Ovary (tissue), 9 donors: Measurements from ENCODE around the gene ZNF329. TPM values are rescaled to one million over a fixed set of nuclear protein-coding genes. Genes with fewer than 3 reads are reported as not detected.
"Not testable (repeated sequence)": the region's sequence is repeated elsewhere in the genome, so short reads cannot be mapped to it uniquely, and the experiment has no call there.

Source experiments
- DNase-seq, 5 donors: peaks; one replicate each; pipeline ENCODE4 v3.0.0-alpha.2; 2019 to 2020
- H3K27ac ChIP-seq, 2 donors: fragments of 200-600 bp; one replicate each; pipeline versions ENCODE4 v1.5.1 to v1.8.0; 2019 to 2022
- H3K27me3 ChIP-seq: fragments of 200-600 bp; one replicate; pipeline ENCODE4 v1.8.0; 2022
- H3K36me3 ChIP-seq: fragments of 200-600 bp; sonication (generic); one replicate; pipeline ENCODE4 v1.5.1; 2019
- H3K4me1 ChIP-seq: one replicate; pipeline ENCODE4 v1.8.1; 2013; ENCODE audit warnings: mild to moderate bottlenecking, moderate library complexity; ENCODE audit not compliant: insufficient read depth
- H3K4me3 ChIP-seq: fragments of 200-600 bp; sonication (generic); one replicate; pipeline ENCODE4 v1.5.1; 2017
- H3K9me3 ChIP-seq, 2 donors: fragments of 200-600 bp in 1 of 2; sonication (generic) in 1 of 2; one replicate each; pipeline versions ENCODE4 v1.5.1 to v1.8.1; 2013 to 2019; ENCODE audit warnings: mild to moderate bottlenecking in 1 of 2, moderate library complexity in 1 of 2
- CTCF ChIP-seq, 3 donors: fragments of 450-650 bp in 2 of 3; fragments of 200-600 bp in 1 of 3; IDR thresholded peaks; one replicate each; pipeline versions ENCODE4 v1.5.1 to v1.8.0; 2016 to 2022; ENCODE audit warnings: antibody characterized with exemption in 3 of 3, mild to moderate bottlenecking in 1 of 3
- EP300 ChIP-seq: sonication (generic); formaldehyde crosslinking; IDR thresholded peaks from one replicate; pipeline ENCODE4 v1.6.1; 2017; ENCODE audit warnings: antibody characterized with exemption
- POLR2A ChIP-seq: fragments of 450-650 bp; IDR thresholded peaks from one replicate; pipeline ENCODE4 v1.6.1; 2017; ENCODE audit warnings: antibody characterized with exemption, mild to moderate bottlenecking, moderate library complexity
- WGBS, 3 donors: extraction: QIAGEN DNeasy Blood & Tissue Kit in 1 of 3; methylation state at CpG; one replicate each; pipeline versions ENCODE4 v1.1.5 to v1.1.7; 2013 to 2017; 5-methylcytosine and 5-hydroxymethylcytosine counted together
- intact Hi-C, 4 donors: fragments of 100-400 bp; cut with DNase I; formaldehyde crosslinking; loops; one replicate each; pipeline versions ENCODE4 v1.11.0 to v1.15.1; 2022 to 2023
- polyA plus RNA-seq, 2 donors: library from polyadenylated mRNA; stranded (reverse); fragments of 200-250 nt in 1 of 2; fragments of 350-450 nt in 1 of 2; fragmentation: Illumina TruSeq in 1 of 2; extraction: RNeasy Lipid Tissue Mini Kit (QIAGEN cat#74804) in 1 of 2; gene quantifications; one replicate each; pipeline ENCODE4 v1.2.3, GENCODE V29; 2013 to 2014
- total RNA-seq, 7 donors: library from RNA; depleted of rRNA in 2 of 7; stranded (reverse); fragments of >200 nt in 2 of 7; fragmentation: NEBNext Ultra II Directional in 3 of 7; extraction: Animal tissue kit (Norgen Biotek cat#: 25700) in 3 of 7; gene quantifications; one replicate each; pipeline versions ENCODE4 v1.1.0 to v1.2.4, GENCODE V29; 2016 to 2023
- donor health status: DM: no; HTN: no; CAD: no; lungs with moderate emphysema.
- donor health status: DM: no; HTN: no; CAD: no.
- donor health status: Bipolar disorder and iron deficiency.
- donor health status: DM: yes; HTN: yes; CAD: no.
- donor health status: DM: no; HTN: no; CAD: no.
- donor health status: DM: yes; HTN: yes; CAD: no.

Gene ZNF329
- total and polyA plus RNA-seq, 9 donors, result 5.6 to 16.9 (median 13.5) TPM

- 1 to 4% (median 2%) methylated on average over 54 to 85 of the region's 85 CpGs for WGBS, 3 donors
These were observed 4.4 kb upstream of the ZNF329 start for GRCh38 chr19:58154679-58155648.

GRCh38 chr19:58154287-58154678 lies 3.7 kb upstream of the ZNF329 start:
- 1 to 6% (median 5%) methylated on average over 12 of the region's 12 CpGs for WGBS, 3 donors
- no peaks in the 10 kb centered on the region for H3K27me3 ChIP-seq
- H3K4me1 ChIP-seq, result peaks cover 9% of the 10 kb centered on the region
- peak; percentile 53 to 62 (median 58) for DNase-seq
- peak overlapping the region; percentile 51 to 79 for H3K27ac ChIP-seq
- intact Hi-C loops, result loop anchor here (2.0 to 10.0 kb wide), 5 partner anchors 129 to 1049 kb away; partner anchors contain the start of genes ZNF606 (in 1 of the 4) and ZNF776 (in 1 of the 4)
- TF ChIP-seq EP300 (no peak), CTCF (IDR thresholded peaks at IDR 0.05) (no peak), POLR2A (no peak)
- no peaks in the 10 kb centered on the region for H3K9me3 ChIP-seq
- H3K36me3 ChIP-seq, result no peaks in the 10 kb centered on the region
- H3K4me3 ChIP-seq, result peak overlapping the region; percentile 86

More at GRCh38 chr19:58154679-58155648, 4.4 kb upstream of the ZNF329 start:
- DNase-seq, result peak; percentile 96 to 99 (median 99)
- peak overlapping the region; percentile 51 to 79 for H3K27ac ChIP-seq
- peak overlapping the region; percentile 86 for H3K4me3 ChIP-seq
- H3K36me3 ChIP-seq, result no peaks in the 10 kb centered on the region
- intact Hi-C loops, result loop anchor here (2.0 to 10.0 kb wide), 5 partner anchors 130 to 1050 kb away; partner anchors contain the start of genes ZNF606 (in 1 of the 4) and ZNF776 (in 1 of the 4)
- H3K4me1 ChIP-seq, result peaks cover 9% of the 10 kb centered on the region
- H3K9me3 ChIP-seq, result no peaks in the 10 kb centered on the region
- H3K27me3 ChIP-seq, result no peaks in the 10 kb centered on the region
- TF ChIP-seq CTCF (IDR thresholded peaks at IDR 0.05) (peak; percentile 85 to 99 (median 99)), EP300 (no peak), POLR2A (peak; percentile 71)

- Histone ChIP-seq H3K4me1 (peaks cover 9% of the 10 kb centered on the region), H3K4me3 (no peak overlapping the region)
- intact Hi-C loops, result loop anchor here (10.0 kb wide), 4 partner anchors 129 to 1049 kb away; partner anchors contain the start of genes ZNF606 (in 1 of the 4) and ZNF776 (in 1 of the 4)
These were observed 2.8 kb upstream of the ZNF329 start for GRCh38 chr19:58153386-58153785.

GRCh38 chr19:58147475-58147874 lies 3.1 kb downstream of the ZNF329 start:
- 92 to 94% (median 92%) methylated on average over 9 to 23 of the region's 28 CpGs for WGBS, 3 donors
- H3K27ac ChIP-seq, H3K36me3 ChIP-seq, H3K4me1 ChIP-seq, DNase-seq, H3K27me3 ChIP-seq, intact Hi-C loops, H3K4me3 ChIP-seq: not testable (repeated sequence)
- H3K9me3 ChIP-seq, result peaks cover 0 to 35% of the 10 kb centered on the region in 2 donors

More at GRCh38 chr19:58153386-58153785, 2.8 kb upstream of the ZNF329 start:
- no peaks in the 10 kb centered on the region for H3K27me3 ChIP-seq
- DNase-seq, result no peak
- 96 to 98% (median 97%) methylated on average over 2 of the region's 2 CpGs for WGBS, 3 donors
- peaks cover 0 to 5% of the 10 kb centered on the region in 2 donors for H3K9me3 ChIP-seq
- no peaks in the 10 kb centered on the region for H3K36me3 ChIP-seq
- no peak for TF ChIP-seq CTCF (IDR thresholded peaks at IDR 0.05)
- TF ChIP-seq EP300, result no peak
- TF ChIP-seq POLR2A, result no peak
- H3K27ac ChIP-seq, result no peak overlapping the region
